A673 (cell line): ENCODE measurements around the gene CALM3.

ENCODE experiments used
- EZH2 ChIP-seq: fragments of 200-600 bp; sonication (generic); IDR thresholded peaks from 2 replicates; pipeline ENCODE4 v1.6.1; 2017; ENCODE audit warnings: borderline replicate concordance, low read depth, mild to moderate bottlenecking, mixed read lengths, antibody characterized with exemption, low read length; ENCODE audit not compliant: poor library complexity, severe bottlenecking
- TF ChIP-seq, protein P1 (sequence below): fragments of 300-800, 200-600 bp; sonication (generic); conservative IDR thresholded peaks from 2 replicates; pipeline ENCODE4 v1.5.1; 2017; ENCODE audit warnings: low read depth, mild to moderate bottlenecking, antibody characterized with exemption, low read length, moderate library complexity, mixed read lengths

DNA sequence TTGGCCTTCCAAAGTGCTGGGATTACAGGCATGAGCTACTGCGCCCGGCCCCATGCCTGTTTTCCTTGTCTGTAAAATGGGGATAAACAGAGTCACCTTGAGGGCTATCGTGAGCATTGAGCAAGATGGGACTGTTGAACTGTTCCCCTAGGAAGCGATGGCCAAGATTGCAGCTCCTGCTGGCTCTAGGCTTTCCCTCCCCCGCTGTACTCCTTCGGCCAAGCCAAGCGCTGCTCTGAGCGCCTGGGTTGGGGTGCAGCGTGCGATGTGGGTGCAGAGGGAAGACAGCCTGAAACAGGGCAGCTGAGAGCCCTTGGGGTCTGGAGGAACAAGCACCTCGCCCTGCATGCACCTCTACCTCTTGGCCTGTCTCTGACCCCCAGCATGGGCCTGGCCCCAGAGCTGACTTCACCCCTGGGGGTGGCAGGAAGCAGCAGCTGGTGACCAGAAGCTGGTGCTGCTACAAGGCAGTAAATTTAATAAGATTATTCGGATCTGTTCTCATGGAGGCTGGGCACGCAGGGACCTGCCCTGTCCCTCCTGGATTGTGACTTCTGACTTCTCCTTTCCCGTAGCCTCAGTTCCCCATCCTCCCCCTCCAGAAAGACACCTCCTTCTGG lies 29.6 kb downstream of the CALM3 start:
- no peak for TF ChIP-seq EZH2
- TF ChIP-seq, protein P1, sequence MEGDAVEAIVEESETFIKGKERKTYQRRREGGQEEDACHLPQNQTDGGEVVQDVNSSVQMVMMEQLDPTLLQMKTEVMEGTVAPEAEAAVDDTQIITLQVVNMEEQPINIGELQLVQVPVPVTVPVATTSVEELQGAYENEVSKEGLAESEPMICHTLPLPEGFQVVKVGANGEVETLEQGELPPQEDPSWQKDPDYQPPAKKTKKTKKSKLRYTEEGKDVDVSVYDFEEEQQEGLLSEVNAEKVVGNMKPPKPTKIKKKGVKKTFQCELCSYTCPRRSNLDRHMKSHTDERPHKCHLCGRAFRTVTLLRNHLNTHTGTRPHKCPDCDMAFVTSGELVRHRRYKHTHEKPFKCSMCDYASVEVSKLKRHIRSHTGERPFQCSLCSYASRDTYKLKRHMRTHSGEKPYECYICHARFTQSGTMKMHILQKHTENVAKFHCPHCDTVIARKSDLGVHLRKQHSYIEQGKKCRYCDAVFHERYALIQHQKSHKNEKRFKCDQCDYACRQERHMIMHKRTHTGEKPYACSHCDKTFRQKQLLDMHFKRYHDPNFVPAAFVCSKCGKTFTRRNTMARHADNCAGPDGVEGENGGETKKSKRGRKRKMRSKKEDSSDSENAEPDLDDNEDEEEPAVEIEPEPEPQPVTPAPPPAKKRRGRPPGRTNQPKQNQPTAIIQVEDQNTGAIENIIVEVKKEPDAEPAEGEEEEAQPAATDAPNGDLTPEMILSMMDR: no peak
